ENCODE results near the gene SARDH. TPM values are rescaled to one million over a fixed set of nuclear protein-coding genes. Genes with fewer than 3 reads are reported as not detected.

SARDH gene
- polyA plus RNA-seq, 1 donor (not counting 4 experiments of a cell fraction or from before 2014, with no cell fraction given), result 0.03 TPM

DNA sequence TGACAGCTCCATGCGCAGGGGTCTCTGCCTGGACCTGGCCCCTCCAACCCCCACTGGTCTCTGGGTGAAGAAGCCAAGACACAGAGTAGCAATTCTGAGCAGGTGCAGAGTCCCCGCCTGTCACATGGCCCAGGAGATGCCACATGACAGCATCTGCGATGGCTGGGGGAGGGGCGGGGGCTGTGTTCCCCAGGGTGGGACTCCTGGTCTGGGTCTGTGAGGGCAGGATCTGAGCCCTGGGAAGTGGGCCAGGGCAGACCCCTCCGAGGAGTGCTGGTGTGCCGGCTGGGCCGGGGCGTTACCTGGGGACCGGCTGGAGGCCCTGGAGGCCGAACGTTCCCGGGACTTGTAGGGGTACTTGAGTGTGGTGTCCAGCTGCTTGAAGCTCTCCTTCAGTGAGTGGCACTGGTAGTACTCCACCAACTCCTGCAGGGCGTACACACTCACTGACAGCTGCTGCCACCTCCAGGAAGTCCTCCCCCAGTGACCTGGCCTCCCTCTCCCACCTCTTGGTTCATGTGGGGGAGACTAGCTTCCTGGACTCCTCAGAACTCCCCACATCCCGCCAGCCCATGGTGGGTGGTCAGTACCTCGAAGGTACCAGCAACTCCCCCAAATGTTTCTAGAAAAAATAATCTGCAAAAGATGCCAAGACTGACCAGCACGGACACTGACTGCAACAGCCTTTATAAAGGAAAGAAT is 32.1 kb upstream of the SARDH start:
- Histone ChIP-seq H4K20me1 (ENCODE audit: control insufficient read depth, extremely low read depth, insufficient read depth, low read length) (no peaks in the 10 kb centered on the region), H3K9ac (ENCODE audit: control insufficient read depth, extremely low read depth, insufficient read depth, low read length) (no peak overlapping the region), H3K4me1 (ENCODE audit: control insufficient read depth, extremely low read depth, insufficient read depth, low read length) (no peaks in the 10 kb centered on the region), H3K9me3 (ENCODE audit: control insufficient read depth, low read depth, low read length) (peaks cover 8% of the 10 kb centered on the region), H3K36me3 (ENCODE audit: control insufficient read depth in 2 of 2, extremely low read depth in 1 of 2, insufficient read depth in 2 of 2, low read length in 2 of 2) (peaks cover 31 to 38% of the 10 kb centered on the region in 2 experiments), H3K9me1 (ENCODE audit: control insufficient read depth, extremely low read depth, insufficient read depth, low read length) (no peaks in the 10 kb centered on the region), H3K27me3 (ENCODE audit: control insufficient read depth, extremely low read depth, insufficient read depth, low read length) (no peaks in the 10 kb centered on the region), H2AFZ (ENCODE audit: control insufficient read depth, low read length) (no peak overlapping the region), H3K79me2 (ENCODE audit: control insufficient read depth, insufficient read depth, low read length) (no peaks in the 10 kb centered on the region), H3K4me2 (ENCODE audit: control insufficient read depth, extremely low read depth, insufficient read depth, low read depth, low read length) (no peak overlapping the region), H3K27ac (ENCODE audit: control insufficient read depth, insufficient read depth, low read length) (no peak overlapping the region), H3K4me3 (ENCODE audit: control insufficient read depth in 2 of 3, extremely low read depth in 1 of 3, insufficient read depth in 2 of 3, low read depth in 1 of 3, low read length in 3 of 3) (no peak overlapping the region)
- no peak for FAIRE-seq
- TF ChIP-seq, protein P1, sequence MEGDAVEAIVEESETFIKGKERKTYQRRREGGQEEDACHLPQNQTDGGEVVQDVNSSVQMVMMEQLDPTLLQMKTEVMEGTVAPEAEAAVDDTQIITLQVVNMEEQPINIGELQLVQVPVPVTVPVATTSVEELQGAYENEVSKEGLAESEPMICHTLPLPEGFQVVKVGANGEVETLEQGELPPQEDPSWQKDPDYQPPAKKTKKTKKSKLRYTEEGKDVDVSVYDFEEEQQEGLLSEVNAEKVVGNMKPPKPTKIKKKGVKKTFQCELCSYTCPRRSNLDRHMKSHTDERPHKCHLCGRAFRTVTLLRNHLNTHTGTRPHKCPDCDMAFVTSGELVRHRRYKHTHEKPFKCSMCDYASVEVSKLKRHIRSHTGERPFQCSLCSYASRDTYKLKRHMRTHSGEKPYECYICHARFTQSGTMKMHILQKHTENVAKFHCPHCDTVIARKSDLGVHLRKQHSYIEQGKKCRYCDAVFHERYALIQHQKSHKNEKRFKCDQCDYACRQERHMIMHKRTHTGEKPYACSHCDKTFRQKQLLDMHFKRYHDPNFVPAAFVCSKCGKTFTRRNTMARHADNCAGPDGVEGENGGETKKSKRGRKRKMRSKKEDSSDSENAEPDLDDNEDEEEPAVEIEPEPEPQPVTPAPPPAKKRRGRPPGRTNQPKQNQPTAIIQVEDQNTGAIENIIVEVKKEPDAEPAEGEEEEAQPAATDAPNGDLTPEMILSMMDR (optimal IDR thresholded peaks at IDR 0.05 in 1 of 3, IDR thresholded peaks at IDR 0.05 in 1 of 3, conservative IDR thresholded peaks at IDR 0.05 in 1 of 3; ENCODE audit: extremely low read depth in 1 of 3, insufficient read depth in 2 of 3, low read length in 3 of 3), result no peak
- no peak for TF ChIP-seq EZH2 (IDR thresholded peaks at IDR 0.05; ENCODE audit: low read length)
- DNase-seq (ENCODE audit: low read depth, low spot score), result no peak
- dilution Hi-C loops (cut with MboI; ENCODE audit: extremely low pct_ligation_motif_present, low sequenced_read_pairs), result no loop called here

DNA sequence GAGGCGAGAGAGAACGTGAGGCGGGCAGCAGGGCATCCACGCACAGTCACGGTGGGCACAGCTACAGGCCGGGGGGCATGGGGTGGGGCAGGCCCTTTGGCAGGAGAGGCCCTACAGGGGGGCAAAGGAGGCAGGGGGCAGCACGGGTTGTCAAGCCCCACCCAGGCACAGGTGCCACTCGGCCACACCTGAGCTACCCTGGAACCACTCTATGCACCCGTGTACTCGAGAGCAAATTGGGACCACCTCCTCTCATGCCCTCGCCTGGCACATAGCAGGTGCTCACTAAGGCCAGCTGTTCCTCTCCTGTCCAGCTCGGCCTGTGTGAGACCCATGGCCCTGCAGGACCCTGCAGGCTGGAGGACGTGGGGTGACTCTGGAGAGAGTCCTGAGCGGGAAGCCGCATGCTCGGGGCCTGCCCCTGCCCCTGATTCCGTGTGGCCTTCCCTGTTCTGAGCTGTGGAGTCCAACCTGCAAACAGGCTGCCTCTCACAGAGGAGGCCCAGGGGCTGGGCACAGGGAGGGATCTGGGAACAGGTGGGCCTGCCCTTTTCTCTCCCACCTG is 31.4 kb upstream of the SARDH start:
- Histone ChIP-seq H3K4me3 (ENCODE audit: control insufficient read depth in 2 of 3, extremely low read depth in 1 of 3, insufficient read depth in 2 of 3, low read depth in 1 of 3, low read length in 3 of 3) (no peak overlapping the region), H2AFZ (ENCODE audit: control insufficient read depth, low read length) (no peak overlapping the region), H3K36me3 (ENCODE audit: control insufficient read depth in 2 of 2, extremely low read depth in 1 of 2, insufficient read depth in 2 of 2, low read length in 2 of 2) (peaks cover 26 to 34% of the 10 kb centered on the region in 2 experiments), H3K4me1 (ENCODE audit: control insufficient read depth, extremely low read depth, insufficient read depth, low read length) (no peaks in the 10 kb centered on the region), H3K4me2 (ENCODE audit: control insufficient read depth, extremely low read depth, insufficient read depth, low read depth, low read length) (no peak overlapping the region), H4K20me1 (ENCODE audit: control insufficient read depth, extremely low read depth, insufficient read depth, low read length) (no peaks in the 10 kb centered on the region), H3K9me1 (ENCODE audit: control insufficient read depth, extremely low read depth, insufficient read depth, low read length) (no peaks in the 10 kb centered on the region), H3K9me3 (ENCODE audit: control insufficient read depth, low read depth, low read length) (peaks cover 8% of the 10 kb centered on the region), H3K27me3 (ENCODE audit: control insufficient read depth, extremely low read depth, insufficient read depth, low read length) (no peaks in the 10 kb centered on the region), H3K9ac (ENCODE audit: control insufficient read depth, extremely low read depth, insufficient read depth, low read length) (no peak overlapping the region), H3K27ac (ENCODE audit: control insufficient read depth, insufficient read depth, low read length) (no peak overlapping the region), H3K79me2 (ENCODE audit: control insufficient read depth, insufficient read depth, low read length) (no peaks in the 10 kb centered on the region)
- TF ChIP-seq, protein P1 (optimal IDR thresholded peaks at IDR 0.05 in 1 of 3, IDR thresholded peaks at IDR 0.05 in 1 of 3, conservative IDR thresholded peaks at IDR 0.05 in 1 of 3; ENCODE audit: extremely low read depth in 1 of 3, insufficient read depth in 2 of 3, low read length in 3 of 3), result no peak
- TF ChIP-seq EZH2 (IDR thresholded peaks at IDR 0.05; ENCODE audit: low read length), result no peak
- FAIRE-seq, result no peak
- DNase-seq (ENCODE audit: low read depth, low spot score), result no peak
- dilution Hi-C loops (cut with MboI; ENCODE audit: extremely low pct_ligation_motif_present, low sequenced_read_pairs), result no loop called here

Data from keratinocyte (primary cell).